ENCODE results near the gene MECP2. TPM values are rescaled to one million over a fixed set of nuclear protein-coding genes. Genes with fewer than 3 reads are reported as not detected.

Gene MECP2
- total RNA-seq, 8 experiments from 2014 or later: 23.2 to 65.0 (median 25.3) TPM

- no CpG with 5 or more reads among the region's 80 CpGs for WGBS, 10 experiments
- Histone ChIP-seq H3K4me1 (replicated peaks in 1 of 2) (peaks cover 16 to 33% of the 10 kb centered on the region in 2 donors), H3K27ac (peak overlapping the region; percentile 98 to 99), H3K4me3 (peak overlapping the region; percentile 50 to 93 (median 88))
- ATAC-seq (replicated peaks in 6 of 8): peak; percentile 38 to 62 (median 54)
- in situ Hi-C loops (cut with MboI; ENCODE audit: low pct_unique_long_range_greater_than_20kb in 2 of 9, low sequenced_read_pairs in 9 of 9, unreplicated experiment in 9 of 9): no loop called here
These were observed 421 bp downstream of the MECP2 start for GRCh38 chrX:154097003-154097588.

- Histone ChIP-seq H3K4me1 (replicated peaks in 1 of 2) (peaks cover 16 to 34% of the 10 kb centered on the region in 2 donors), H3K27ac (peak overlapping the region; percentile 98 to 99), H3K4me3 (peak overlapping the region; percentile 50 to 93 (median 88))
- in situ Hi-C loops (cut with MboI; ENCODE audit: low pct_unique_long_range_greater_than_20kb in 2 of 9, low sequenced_read_pairs in 9 of 9, unreplicated experiment in 9 of 9): no loop called here
- 0 to 50% (median 43%) methylated on average over 1 to 17 of the region's 31 CpGs; no CpG with 5 or more reads in 6 of the 10 experiments for WGBS, 10 experiments
- ATAC-seq (replicated peaks in 6 of 8): peak; percentile 3 to 36 (median 22)
These were observed 1.1 kb downstream of the MECP2 start for GRCh38 chrX:154096140-154097002.

GRCh38 chrX:154094833-154095232, 2.7 kb downstream of the MECP2 start:
- 0 to 100% (median 23%) methylated on average over 1 to 5 of the region's 6 CpGs; no CpG with 5 or more reads in 5 of the 10 experiments for WGBS, 10 experiments
- Histone ChIP-seq H3K27ac (no peak overlapping the region), H3K4me1 (replicated peaks in 1 of 2) (peaks cover 16 to 34% of the 10 kb centered on the region in 2 donors), H3K4me3 (peak overlapping the region in 3 of 5 donors; percentile 4 to 8 (median 7))
- in situ Hi-C loops (cut with MboI; ENCODE audit: low pct_unique_long_range_greater_than_20kb in 2 of 9, low sequenced_read_pairs in 9 of 9, unreplicated experiment in 9 of 9): no loop called here
- no peak for ATAC-seq (replicated peaks in 6 of 8)

- WGBS, 10 experiments: 42 to 73% (median 62%) methylated on average over 2 to 4 of the region's 5 CpGs; no CpG with 5 or more reads in 7 of the 10 experiments
These were observed 3.6 kb downstream of the MECP2 start for GRCh38 chrX:154093965-154094364.

GRCh38 chrX:154092371-154092770, 5.1 kb downstream of the MECP2 start:
- in situ Hi-C loops (cut with MboI; ENCODE audit: low pct_unique_long_range_greater_than_20kb in 2 of 9, low sequenced_read_pairs in 9 of 9, unreplicated experiment in 9 of 9): no loop called here
- 60 to 100% (median 67%) methylated on average over 1 to 4 of the region's 5 CpGs; no CpG with 5 or more reads in 5 of the 10 experiments for WGBS, 10 experiments
- Histone ChIP-seq H3K4me3 (no peak overlapping the region), H3K27ac (no peak overlapping the region), H3K4me1 (replicated peaks in 1 of 2) (peaks cover 10 to 28% of the 10 kb centered on the region in 2 donors)
- ATAC-seq (replicated peaks in 6 of 8): no peak

More at GRCh38 chrX:154093965-154094364, 3.6 kb downstream of the MECP2 start:
- Histone ChIP-seq H3K4me1 (replicated peaks in 1 of 2) (peaks cover 16 to 34% of the 10 kb centered on the region in 2 donors), H3K27ac (no peak overlapping the region), H3K4me3 (no peak overlapping the region)
- no peak for ATAC-seq (replicated peaks in 6 of 8)
- in situ Hi-C loops (cut with MboI; ENCODE audit: low pct_unique_long_range_greater_than_20kb in 2 of 9, low sequenced_read_pairs in 9 of 9, unreplicated experiment in 9 of 9): no loop called here

- no peak overlapping the region for H3K27ac ChIP-seq
- no peak overlapping the region for H3K4me3 ChIP-seq
- 0 to 100% (median 77%) methylated on average over 1 to 2 of the region's 8 CpGs; no CpG with 5 or more reads in 6 of the 10 experiments for WGBS, 10 experiments
- in situ Hi-C loops (cut with MboI; ENCODE audit: low pct_unique_long_range_greater_than_20kb in 2 of 9, low sequenced_read_pairs in 9 of 9, unreplicated experiment in 9 of 9): no loop called here
- ATAC-seq (replicated peaks in 6 of 8): peak in 1 of 8 experiments; percentile 10
- H3K4me1 ChIP-seq (replicated peaks in 1 of 2): peaks cover 10 to 28% of the 10 kb centered on the region in 2 donors
These were observed 5.8 kb downstream of the MECP2 start for GRCh38 chrX:154091678-154092077.

GRCh38 chrX:154090731-154091130, 6.8 kb downstream of the MECP2 start:
- Histone ChIP-seq H3K27ac (no peak overlapping the region), H3K4me1 (replicated peaks in 1 of 2) (peaks cover 10 to 23% of the 10 kb centered on the region in 2 donors), H3K4me3 (no peak overlapping the region)
- ATAC-seq (replicated peaks in 6 of 8): peak in 2 of 8 experiments; percentile 27 to 39
- in situ Hi-C loops (cut with MboI; ENCODE audit: low pct_unique_long_range_greater_than_20kb in 2 of 9, low sequenced_read_pairs in 9 of 9, unreplicated experiment in 9 of 9): no loop called here
- 17 to 100% (median 62%) methylated on average over 1 to 3 of the region's 4 CpGs; no CpG with 5 or more reads in 5 of the 10 experiments for WGBS, 10 experiments

- ATAC-seq (replicated peaks in 6 of 8): no peak
- in situ Hi-C loops (cut with MboI; ENCODE audit: low pct_unique_long_range_greater_than_20kb in 2 of 9, low sequenced_read_pairs in 9 of 9, unreplicated experiment in 9 of 9): no loop called here
- no peak overlapping the region for H3K27ac ChIP-seq
- H3K4me3 ChIP-seq: no peak overlapping the region
- 48 to 100% (median 83%) methylated on average over 1 to 7 of the region's 7 CpGs; no CpG with 5 or more reads in 4 of the 10 experiments for WGBS, 10 experiments
- no peaks in the 10 kb centered on the region for H3K4me1 ChIP-seq (replicated peaks in 1 of 2)
These were observed 12.8 kb downstream of the MECP2 start for GRCh38 chrX:154084449-154085300.

- H3K27ac ChIP-seq: no peak overlapping the region
- no peaks in the 10 kb centered on the region for H3K4me1 ChIP-seq (replicated peaks in 1 of 2)
- no peak overlapping the region for H3K4me3 ChIP-seq
- in situ Hi-C loops (cut with MboI; ENCODE audit: low pct_unique_long_range_greater_than_20kb in 2 of 9, low sequenced_read_pairs in 9 of 9, unreplicated experiment in 9 of 9): no loop called here
- WGBS, 10 experiments: 0 to 93% (median 63%) methylated on average over 1 to 5 of the region's 6 CpGs; no CpG with 5 or more reads in 4 of the 10 experiments
- peak in 2 of 8 experiments; percentile 9 to 10 for ATAC-seq (replicated peaks in 6 of 8)
These were observed 14.4 kb downstream of the MECP2 start for GRCh38 chrX:154083126-154083517.

GRCh38 chrX:154082396-154083125, 15.0 kb downstream of the MECP2 start:
- 0 to 100% (median 41%) methylated on average over 1 to 8 of the region's 11 CpGs; no CpG with 5 or more reads in 2 of the 10 experiments for WGBS, 10 experiments
- in situ Hi-C loops (cut with MboI; ENCODE audit: low pct_unique_long_range_greater_than_20kb in 2 of 9, low sequenced_read_pairs in 9 of 9, unreplicated experiment in 9 of 9): no loop called here
- Histone ChIP-seq H3K4me3 (no peak overlapping the region), H3K4me1 (replicated peaks in 1 of 2) (no peaks in the 10 kb centered on the region), H3K27ac (no peak overlapping the region)
- ATAC-seq (replicated peaks in 6 of 8): peak in 3 of 8 experiments; percentile 94 to 95 (median 94)

GRCh38 chrX:154077101-154077500, 20.4 kb downstream of the MECP2 start:
- in situ Hi-C loops (cut with MboI; ENCODE audit: low pct_unique_long_range_greater_than_20kb in 2 of 9, low sequenced_read_pairs in 9 of 9, unreplicated experiment in 9 of 9): no loop called here
- H3K27ac ChIP-seq: no peak overlapping the region
- 77 to 100% (median 91%) methylated on average over 1 to 4 of the region's 4 CpGs; no CpG with 5 or more reads in 4 of the 10 experiments for WGBS, 10 experiments
- no peak for ATAC-seq (replicated peaks in 6 of 8)
- H3K4me1 ChIP-seq (replicated peaks in 1 of 2): no peaks in the 10 kb centered on the region
- no peak overlapping the region for H3K4me3 ChIP-seq

- peak in 3 of 8 experiments; percentile 30 to 68 (median 52) for ATAC-seq (replicated peaks in 6 of 8)
- no peaks in the 10 kb centered on the region for H3K4me1 ChIP-seq (replicated peaks in 1 of 2)
- H3K27ac ChIP-seq: no peak overlapping the region
- WGBS, 10 experiments: 69 to 100% (median 92%) methylated on average over 1 to 2 of the region's 3 CpGs; no CpG with 5 or more reads in 7 of the 10 experiments
- in situ Hi-C loops (cut with MboI; ENCODE audit: low pct_unique_long_range_greater_than_20kb in 2 of 9, low sequenced_read_pairs in 9 of 9, unreplicated experiment in 9 of 9): no loop called here
- no peak overlapping the region for H3K4me3 ChIP-seq
These were observed 23.3 kb downstream of the MECP2 start for GRCh38 chrX:154074199-154074598.

Data from motor neuron (in vitro differentiated cells).